Neural progenitor cell (in vitro differentiated cells): Measurements from ENCODE around the gene POR. TPM values are rescaled to one million over a fixed set of nuclear protein-coding genes. Genes with fewer than 3 reads are reported as not detected.
A peak's percentile ranks its signal among the peaks of the same experiment; 100 is the strongest.

ENCODE experiments used
- DNase-seq: peaks from one replicate; pipeline ENCODE4 v3.0.0-alpha.2; 2016; ENCODE audit warnings: low spot score
- H2AFZ ChIP-seq: fragments of 200-600 bp; sonication (generic); replicated peaks from 2 replicates; pipeline ENCODE4 v1.6.1; 2016; ENCODE audit warnings: antibody characterized with exemption
- H3F3A ChIP-seq: fragments of 200-600 bp; sonication (generic); 2 replicates; pipeline ENCODE4 v1.6.1; 2016; ENCODE audit warnings: antibody characterized with exemption, low read depth
- H3K27ac ChIP-seq: fragments of 200-600 bp; sonication (generic); 2 replicates; pipeline ENCODE4 v1.5.1; 2016; ENCODE audit warnings: mild to moderate bottlenecking
- H3K27me3 ChIP-seq: fragments of 200-600 bp; sonication (generic); 2 replicates; pipeline ENCODE4 v1.6.1; 2016; ENCODE audit warnings: mild to moderate bottlenecking, moderate library complexity
- H3K36me3 ChIP-seq: fragments of 200-600 bp; sonication (generic); 2 replicates; pipeline ENCODE4 v1.5.1; 2016
- H3K4me1 ChIP-seq: fragments of 200-600 bp; sonication (generic); 2 replicates; pipeline ENCODE4 v1.6.1; 2016; ENCODE audit warnings: mixed run types
- H3K4me2 ChIP-seq: fragments of 200-600 bp; sonication (generic); 2 replicates; pipeline ENCODE4 v1.6.1; 2016
- H3K4me3 ChIP-seq: fragments of 200-600 bp; sonication (generic); 2 replicates; pipeline ENCODE4 v1.5.1; 2016
- H3K79me2 ChIP-seq: fragments of 200-600 bp; sonication (generic); 2 replicates; pipeline ENCODE4 v1.6.1; 2016; ENCODE audit warnings: low read depth
- H3K9ac ChIP-seq: fragments of 200-600 bp; sonication (generic); 2 replicates; pipeline ENCODE4 v1.6.1; 2016
- H3K9me3 ChIP-seq: fragments of 200-600 bp; sonication (generic); 2 replicates; pipeline ENCODE4 v1.5.1; 2016; ENCODE audit warnings: low read depth
- H4K20me1 ChIP-seq: fragments of 200-600 bp; sonication (generic); 2 replicates; pipeline ENCODE4 v1.6.1; 2016; ENCODE audit warnings: low read depth
- H3K27ac Mint-ChIP-seq: 3 replicates; pipeline ENCODE4 v1.8.0; 2021; ENCODE audit warnings: mixed read lengths
- H3K27me3 Mint-ChIP-seq: 2 replicates; pipeline ENCODE4 v1.8.0; 2022; ENCODE audit warnings: low read depth, mild to moderate bottlenecking, inconsistent platforms, moderate library complexity, mixed read lengths; ENCODE audit not compliant: insufficient read depth
- H3K36me3 Mint-ChIP-seq: 3 replicates; pipeline ENCODE4 v1.8.0; 2021; ENCODE audit warnings: mixed read lengths
- H3K4me1 Mint-ChIP-seq: 3 replicates; pipeline ENCODE4 v1.8.0; 2021; ENCODE audit warnings: mixed read lengths
- H3K4me3 Mint-ChIP-seq: 3 replicates; pipeline ENCODE4 v1.8.0; 2021; ENCODE audit warnings: mild to moderate bottlenecking, moderate library complexity, mixed read lengths
- H3K9me3 Mint-ChIP-seq: 3 replicates; pipeline ENCODE4 v1.8.0; 2020; ENCODE audit warnings: mixed read lengths
- CTCF ChIP-seq: fragments of 200-600 bp; sonication (generic); IDR thresholded peaks from 2 replicates; pipeline ENCODE4 v1.5.1; 2017; ENCODE audit warnings: antibody characterized with exemption, mild to moderate bottlenecking
- EZH2 ChIP-seq: fragments of 200-600 bp; sonication (generic); IDR thresholded peaks from 2 replicates; pipeline ENCODE4 v1.6.1; 2017; ENCODE audit warnings: antibody characterized with exemption, mild to moderate bottlenecking, moderate library complexity
- EZH2phosphoT487 ChIP-seq: fragments of 200-600 bp; sonication (generic); IDR thresholded peaks from 2 replicates; pipeline ENCODE4 v1.6.1; 2017; ENCODE audit warnings: antibody characterized with exemption
- total RNA-seq: library from RNA; depleted of rRNA; stranded (reverse); fragments of >200 nt; gene quantifications from 2 replicates; pipeline ENCODE4 v1.2.3, GENCODE V29; 2015; ENCODE audit warnings: low replicate concordance

The POR gene
- total RNA-seq, 1 donor from 2014 or later = 38.6 TPM

GRCh38 chr7:75962607-75963380, 47.8 kb downstream of the POR start:
- peak overlapping the region; percentile 91 for H3K27ac Mint-ChIP-seq
- peaks cover 3% of the 10 kb centered on the region for H3K27me3 Mint-ChIP-seq
- peak overlapping the region; percentile 41 for H3K4me3 Mint-ChIP-seq
- H3K4me2 ChIP-seq = peak overlapping the region; percentile 33
- H3K4me3 ChIP-seq = no peak overlapping the region
- H3K4me1 Mint-ChIP-seq = peaks cover 71% of the 10 kb centered on the region
- no peaks in the 10 kb centered on the region for H3K9me3 Mint-ChIP-seq
- peak; percentile 71 for DNase-seq
- H3K36me3 ChIP-seq = no peaks in the 10 kb centered on the region
- peaks cover 42% of the 10 kb centered on the region for H3K4me1 ChIP-seq
- H3K36me3 Mint-ChIP-seq = peaks cover 14% of the 10 kb centered on the region
- peaks cover 22% of the 10 kb centered on the region for H3F3A ChIP-seq
- H4K20me1 ChIP-seq = peaks cover 28% of the 10 kb centered on the region
- TF ChIP-seq EZH2phosphoT487 (no peak), EZH2 (no peak), CTCF (no peak)
- H3K79me2 ChIP-seq = no peaks in the 10 kb centered on the region
- no peaks in the 10 kb centered on the region for H3K9me3 ChIP-seq
- no peaks in the 10 kb centered on the region for H3K27me3 ChIP-seq
- peak overlapping the region; percentile 3 for H3K9ac ChIP-seq
- peak overlapping the region; percentile 80 for H3K27ac ChIP-seq
- H2AFZ ChIP-seq = no peak overlapping the region

- no peak overlapping the region for H2AFZ ChIP-seq
- H3K36me3 ChIP-seq = no peaks in the 10 kb centered on the region
- no peaks in the 10 kb centered on the region for H3K79me2 ChIP-seq
- peaks cover 28% of the 10 kb centered on the region for H4K20me1 ChIP-seq
- TF ChIP-seq EZH2 (no peak), EZH2phosphoT487 (no peak), CTCF (no peak)
- H3K27ac ChIP-seq = peak overlapping the region; percentile 80
- Mint-ChIP-seq H3K4me1 (peaks cover 76% of the 10 kb centered on the region), H3K27me3 (peaks cover 3% of the 10 kb centered on the region), H3K4me3 (peak overlapping the region; percentile 41), H3K27ac (peak overlapping the region; percentile 91), H3K9me3 (no peaks in the 10 kb centered on the region), H3K36me3 (peaks cover 14% of the 10 kb centered on the region)
- no peak overlapping the region for H3K9ac ChIP-seq
- no peaks in the 10 kb centered on the region for H3K27me3 ChIP-seq
- no peak overlapping the region for H3K4me3 ChIP-seq
- peak overlapping the region; percentile 33 for H3K4me2 ChIP-seq
- DNase-seq = no peak
- no peaks in the 10 kb centered on the region for H3K9me3 ChIP-seq
- H3F3A ChIP-seq = peaks cover 22% of the 10 kb centered on the region
- H3K4me1 ChIP-seq = peaks cover 46% of the 10 kb centered on the region
Measured at GRCh38 chr7:75963381-75963995, 48.5 kb downstream of the POR start.

- H3K9me3 ChIP-seq = no peaks in the 10 kb centered on the region
- H3K27me3 ChIP-seq = no peaks in the 10 kb centered on the region
- no peak overlapping the region for H3K4me2 ChIP-seq
- Mint-ChIP-seq H3K4me3 (peak overlapping the region; percentile 78), H3K36me3 (peaks cover 9% of the 10 kb centered on the region), H3K4me1 (peaks cover 88% of the 10 kb centered on the region), H3K9me3 (no peaks in the 10 kb centered on the region), H3K27me3 (peaks cover 6% of the 10 kb centered on the region), H3K27ac (peak overlapping the region; percentile 98)
- TF ChIP-seq CTCF (no peak), EZH2phosphoT487 (no peak), EZH2 (no peak)
- H2AFZ ChIP-seq = no peak overlapping the region
- H3K79me2 ChIP-seq = no peaks in the 10 kb centered on the region
- H3K27ac ChIP-seq = peak overlapping the region; percentile 20
- no peak overlapping the region for H3K9ac ChIP-seq
- peaks cover 28% of the 10 kb centered on the region for H4K20me1 ChIP-seq
- H3K4me3 ChIP-seq = no peak overlapping the region
- no peak for DNase-seq
- peaks cover 46% of the 10 kb centered on the region for H3K4me1 ChIP-seq
- H3F3A ChIP-seq = peaks cover 21% of the 10 kb centered on the region
- no peaks in the 10 kb centered on the region for H3K36me3 ChIP-seq
Measured at GRCh38 chr7:75965617-75966016, 50.7 kb downstream of the POR start.
